HG02798 (cell line): ENCODE measurements around the gene ZDHHC8.

Experiments
- ATAC-seq: cut with Tn5 transposase; IDR thresholded peaks from one replicate; pipeline ENCODE4 v1.9.1; 2021; ENCODE audit warnings: mild to moderate bottlenecking; ENCODE audit not compliant: unreplicated experiment, poor library complexity

Gene ZDHHC8

DNA sequence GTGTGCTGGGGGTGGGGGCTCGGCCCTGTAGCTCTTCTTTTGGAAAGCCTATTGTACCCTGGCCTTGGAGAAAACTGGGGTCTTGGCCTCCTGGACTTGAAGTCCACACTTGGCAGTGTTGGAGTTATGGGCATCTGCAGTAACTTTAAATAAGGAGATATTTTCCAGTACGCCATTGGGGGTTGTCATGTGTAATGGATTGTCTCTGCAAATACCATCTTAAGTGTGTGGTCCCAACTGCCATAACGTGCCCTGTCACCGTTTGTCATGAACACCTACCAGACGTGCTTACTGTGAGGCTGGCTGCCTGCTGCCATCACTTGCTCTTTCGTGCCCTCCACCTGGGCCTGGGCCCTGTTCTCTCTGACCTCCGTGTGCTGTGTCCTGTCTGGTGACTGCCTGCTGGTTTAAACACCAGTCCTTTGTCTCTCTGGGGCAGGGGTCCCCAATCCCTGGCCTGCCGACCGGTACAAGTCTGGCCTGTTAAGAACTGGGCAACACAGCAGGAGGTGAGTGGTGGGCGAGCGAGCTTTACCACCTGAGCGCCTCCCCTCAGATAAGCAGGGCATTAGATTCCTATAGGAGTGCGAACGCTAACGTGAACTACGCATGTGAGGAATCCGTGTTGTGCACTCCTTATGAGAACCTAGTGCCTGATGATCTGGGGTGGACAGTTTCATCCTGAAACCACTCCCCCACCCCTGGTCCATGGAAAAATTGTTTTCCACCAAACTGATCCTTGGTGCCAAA lies 3.6 kb upstream of the ZDHHC8 start:
- ATAC-seq = no peak

DNA sequence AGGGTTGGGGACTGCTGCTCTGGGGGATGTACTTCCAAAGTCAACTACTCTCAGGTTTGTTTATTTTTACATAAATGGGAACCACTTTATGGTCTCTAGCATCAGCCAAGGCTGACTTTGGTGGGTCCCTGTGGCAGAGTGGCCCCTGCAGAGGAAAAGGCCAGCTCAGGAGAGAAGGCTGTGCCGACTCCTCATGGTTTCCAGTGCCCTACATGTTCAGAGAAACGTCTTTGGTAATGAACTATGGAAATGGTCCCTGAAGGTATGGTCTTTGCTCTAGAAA lies 3.0 kb upstream of the ZDHHC8 start:
- no peak for ATAC-seq

DNA sequence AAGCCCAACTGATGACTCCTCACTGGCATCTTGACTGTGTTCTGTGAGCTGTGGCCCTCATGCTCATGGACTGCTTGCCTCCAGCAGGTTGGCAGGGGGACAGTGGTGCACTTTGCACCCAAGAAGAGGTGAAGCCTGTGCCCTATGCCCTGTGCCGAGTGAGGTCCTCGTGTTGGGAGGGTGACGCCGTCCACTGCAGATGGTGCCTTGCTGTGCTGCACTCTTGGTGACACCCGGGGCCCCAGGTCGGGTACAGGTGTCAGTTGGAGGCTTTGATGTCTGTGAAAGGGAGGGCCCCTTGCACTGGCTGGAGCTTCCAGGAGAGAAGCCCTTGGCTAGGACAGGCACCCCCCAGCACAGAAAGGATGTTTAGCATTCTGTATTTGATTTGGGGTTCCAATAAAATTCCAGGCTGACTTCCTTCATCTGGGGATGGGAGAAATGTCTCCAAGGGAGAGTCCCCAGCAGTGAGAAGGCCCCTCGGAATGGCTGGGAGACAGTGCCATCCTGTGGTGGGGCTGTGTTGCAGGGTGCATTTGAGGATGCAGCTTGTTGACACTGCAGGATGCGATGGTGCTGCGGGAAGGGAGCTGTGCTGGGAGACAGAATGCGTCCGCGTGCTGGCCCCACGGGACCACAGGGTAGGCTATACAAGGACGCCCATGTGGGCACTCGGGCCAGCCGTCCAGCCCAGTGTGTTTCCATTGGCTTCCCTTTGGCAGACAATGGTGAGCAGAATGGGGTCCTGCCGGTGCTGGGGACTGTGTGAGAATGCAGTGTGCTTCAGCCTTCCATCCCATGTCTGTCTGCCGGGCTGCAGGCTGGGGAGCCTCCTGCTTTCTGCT lies 2.5 kb upstream of the ZDHHC8 start:
- ATAC-seq = no peak

DNA sequence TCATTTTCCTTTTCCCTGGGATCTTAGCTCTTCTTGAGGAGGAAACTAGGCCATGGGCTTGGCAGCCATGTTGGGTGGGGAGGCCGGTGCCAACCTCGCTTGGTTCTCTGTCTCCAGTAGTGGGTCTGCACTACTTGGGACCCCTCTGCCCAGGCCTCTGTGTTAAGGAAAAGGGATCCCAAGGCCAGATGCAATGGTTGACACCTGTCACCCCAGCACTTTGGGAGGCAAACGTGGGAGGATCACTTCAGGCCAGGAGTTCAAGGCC lies 1.9 kb upstream of the ZDHHC8 start:
- ATAC-seq = no peak

DNA sequence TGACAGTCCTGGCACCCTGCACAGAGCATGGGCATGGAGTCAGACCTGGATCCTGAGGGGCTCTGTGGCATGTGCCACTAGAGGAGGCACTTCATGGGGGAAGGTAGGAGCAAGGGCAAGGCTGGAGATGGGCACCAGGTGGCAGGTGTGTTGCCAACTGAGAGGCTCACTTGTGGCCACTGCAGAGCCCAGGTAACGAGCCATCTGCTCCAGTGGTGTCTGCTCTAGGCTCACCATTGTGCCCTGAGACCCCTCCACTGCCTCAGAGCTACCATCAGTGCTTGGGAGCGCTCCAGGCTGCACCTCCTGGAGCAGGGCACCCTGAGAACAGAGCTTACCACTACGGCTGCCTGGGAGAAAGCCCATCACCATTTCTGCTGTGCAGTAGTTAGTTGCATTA lies 1.3 kb upstream of the ZDHHC8 start:
- no peak for ATAC-seq

DNA sequence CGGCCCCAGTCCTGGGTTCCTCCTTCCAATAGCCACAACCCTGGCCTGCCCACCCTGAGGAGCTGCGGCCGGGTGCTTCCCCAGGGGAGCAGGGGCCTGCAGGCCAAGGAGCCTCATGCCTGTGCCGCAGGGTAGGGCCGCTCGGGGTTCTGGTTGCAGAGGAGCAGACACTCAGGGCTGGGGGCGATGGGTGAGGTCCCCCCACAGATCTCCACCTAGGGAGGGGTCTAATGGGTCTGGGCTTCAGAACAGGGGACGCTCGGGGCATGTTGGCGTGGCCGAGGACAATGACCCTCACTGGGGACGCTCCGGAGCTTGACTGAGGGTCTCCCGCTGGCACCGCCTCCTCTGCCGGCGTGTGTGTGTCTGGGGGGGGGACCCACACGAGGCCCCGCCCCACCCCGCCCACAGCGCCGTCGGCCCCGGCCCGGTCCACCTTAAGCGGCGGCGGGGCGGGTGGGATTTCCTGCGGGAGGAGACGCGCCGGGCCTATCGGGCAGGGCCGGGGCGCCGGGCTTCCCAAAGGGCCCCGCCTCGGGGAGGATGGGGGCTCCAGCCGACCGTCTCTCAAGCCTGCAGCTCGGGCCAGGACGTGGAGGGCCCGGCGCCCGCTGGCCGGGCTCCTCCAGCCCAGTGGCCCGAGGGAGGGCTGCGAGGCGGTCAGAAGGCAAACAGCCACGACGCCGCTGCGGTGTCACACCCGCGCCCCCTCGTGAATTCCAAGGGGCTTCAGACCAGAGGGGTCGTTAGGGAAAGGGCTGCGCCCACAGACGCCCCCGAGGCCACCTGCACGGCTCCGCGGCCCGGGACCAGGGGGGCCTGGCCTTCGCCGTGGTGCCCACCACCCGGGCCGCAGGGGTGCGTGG lies 640 bp upstream of the ZDHHC8 start:
- peak; percentile 67 for ATAC-seq

DNA sequence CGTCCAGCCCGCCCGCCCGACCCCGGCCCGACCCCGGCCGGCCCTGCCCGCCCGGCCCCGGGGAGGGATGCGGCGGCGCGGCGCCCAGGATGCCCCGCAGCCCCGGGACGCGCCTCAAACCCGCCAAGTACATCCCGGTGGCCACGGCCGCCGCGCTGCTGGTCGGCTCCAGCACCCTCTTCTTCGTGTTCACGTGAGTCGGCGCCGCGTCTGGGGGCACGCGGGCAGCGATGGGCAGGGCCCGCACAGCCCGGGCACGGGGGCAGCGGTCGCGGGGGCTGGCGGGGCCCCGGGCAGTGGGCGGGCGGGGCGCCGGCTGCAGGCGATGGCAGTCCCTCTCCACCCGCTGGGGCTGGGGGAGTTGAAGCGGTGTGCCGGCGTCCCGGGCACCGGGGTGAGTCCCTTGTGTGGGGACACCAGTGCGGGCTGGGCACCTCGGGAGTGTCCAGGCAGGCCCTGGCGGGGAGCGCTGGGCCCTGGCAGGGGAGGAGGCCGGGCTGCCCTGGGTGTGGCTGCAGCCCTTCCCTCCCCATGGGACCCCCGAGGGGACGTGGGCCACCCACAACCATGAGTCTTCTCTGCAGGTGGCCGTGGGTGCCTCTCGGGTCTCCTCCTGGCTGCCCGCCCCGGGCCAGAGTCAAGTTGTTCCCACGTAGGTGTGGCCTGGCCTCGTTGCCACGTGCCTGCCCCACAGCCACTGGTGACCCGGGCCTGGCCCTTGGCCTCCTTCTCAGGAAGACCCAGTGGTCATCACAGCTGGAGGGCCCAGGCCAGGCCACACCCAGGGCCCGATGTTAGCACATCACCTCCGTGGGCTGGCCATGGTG lies 468 bp downstream of the ZDHHC8 start:
- peak; percentile 8 for ATAC-seq

DNA sequence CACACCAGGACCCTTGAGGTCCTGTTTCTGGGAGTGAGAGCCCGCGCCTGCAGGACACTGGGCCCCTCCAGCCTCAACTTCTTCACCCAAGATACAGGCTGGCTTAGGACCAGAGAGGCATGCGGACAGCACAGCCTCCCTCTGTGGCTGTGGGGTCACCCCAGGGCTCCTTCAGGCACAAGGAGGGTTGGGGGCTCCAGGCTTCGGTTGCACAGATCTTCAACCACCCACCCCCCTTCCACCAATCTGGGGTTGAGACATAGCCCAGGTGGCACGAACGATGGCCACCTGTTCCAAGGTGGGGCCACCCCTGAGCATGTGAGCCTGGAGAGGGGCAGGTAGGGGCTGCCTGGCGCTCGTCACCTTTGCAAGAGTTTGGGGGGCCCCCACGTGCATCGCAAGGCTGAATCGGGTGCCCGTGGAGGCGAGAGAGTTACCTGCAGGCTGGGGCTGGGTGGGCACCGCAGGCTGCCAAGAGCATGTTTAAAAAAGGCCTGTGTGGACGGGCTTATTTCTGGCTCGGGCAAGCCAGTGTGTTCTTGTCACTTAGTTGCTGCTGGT lies 1.2 kb downstream of the ZDHHC8 start:
- no peak for ATAC-seq

DNA sequence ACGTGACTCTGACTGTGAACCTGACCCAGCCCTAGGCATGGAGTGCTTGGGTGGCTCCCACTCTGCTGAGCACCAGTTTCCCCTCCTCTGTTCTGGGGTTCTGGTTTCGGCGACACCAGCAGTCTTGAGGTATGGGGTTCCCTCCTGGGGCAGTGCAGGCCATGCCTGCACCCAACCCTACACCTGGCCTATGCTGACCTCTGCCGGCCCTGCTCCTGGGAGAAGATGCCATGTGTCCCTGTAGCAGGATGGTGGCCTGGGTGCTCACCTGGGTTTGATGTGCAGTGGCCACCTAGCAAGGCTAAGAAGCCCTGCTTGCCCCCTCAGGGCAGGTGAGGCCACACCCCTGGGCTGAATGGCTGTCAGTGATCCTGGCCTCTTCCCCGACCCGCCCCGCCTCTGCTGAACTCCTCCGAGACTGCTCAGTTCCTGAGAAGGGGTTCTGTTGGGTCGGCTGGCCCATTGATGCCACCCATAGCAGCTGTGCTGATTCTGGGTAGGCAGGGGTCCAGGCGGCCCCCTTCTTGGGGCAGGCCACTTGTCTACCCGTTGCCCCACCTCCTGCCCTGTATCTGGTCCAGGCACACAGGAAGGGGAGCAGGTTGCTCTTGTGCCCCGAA lies 2.4 kb downstream of the ZDHHC8 start:
- no peak for ATAC-seq

DNA sequence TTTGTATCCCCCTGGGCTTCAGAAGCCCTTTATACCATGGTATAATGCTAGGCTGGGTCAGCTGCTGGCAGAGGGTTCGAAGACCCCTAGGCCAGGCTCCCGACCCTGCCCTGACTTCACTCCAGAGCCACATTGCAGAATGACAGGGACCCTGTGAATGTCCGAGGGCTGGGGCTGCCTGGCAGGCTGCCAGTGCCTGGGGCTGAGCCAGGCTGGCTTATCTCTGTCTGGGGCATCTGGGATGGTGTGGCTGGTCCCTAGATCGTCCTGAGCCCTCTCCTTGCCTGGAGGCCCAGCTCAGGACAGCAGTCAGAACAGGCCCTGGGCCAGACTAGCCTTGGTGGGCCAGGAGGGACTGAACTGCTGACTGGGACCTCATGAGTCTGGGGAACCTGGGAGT lies 3.7 kb downstream of the ZDHHC8 start:
- no peak for ATAC-seq

DNA sequence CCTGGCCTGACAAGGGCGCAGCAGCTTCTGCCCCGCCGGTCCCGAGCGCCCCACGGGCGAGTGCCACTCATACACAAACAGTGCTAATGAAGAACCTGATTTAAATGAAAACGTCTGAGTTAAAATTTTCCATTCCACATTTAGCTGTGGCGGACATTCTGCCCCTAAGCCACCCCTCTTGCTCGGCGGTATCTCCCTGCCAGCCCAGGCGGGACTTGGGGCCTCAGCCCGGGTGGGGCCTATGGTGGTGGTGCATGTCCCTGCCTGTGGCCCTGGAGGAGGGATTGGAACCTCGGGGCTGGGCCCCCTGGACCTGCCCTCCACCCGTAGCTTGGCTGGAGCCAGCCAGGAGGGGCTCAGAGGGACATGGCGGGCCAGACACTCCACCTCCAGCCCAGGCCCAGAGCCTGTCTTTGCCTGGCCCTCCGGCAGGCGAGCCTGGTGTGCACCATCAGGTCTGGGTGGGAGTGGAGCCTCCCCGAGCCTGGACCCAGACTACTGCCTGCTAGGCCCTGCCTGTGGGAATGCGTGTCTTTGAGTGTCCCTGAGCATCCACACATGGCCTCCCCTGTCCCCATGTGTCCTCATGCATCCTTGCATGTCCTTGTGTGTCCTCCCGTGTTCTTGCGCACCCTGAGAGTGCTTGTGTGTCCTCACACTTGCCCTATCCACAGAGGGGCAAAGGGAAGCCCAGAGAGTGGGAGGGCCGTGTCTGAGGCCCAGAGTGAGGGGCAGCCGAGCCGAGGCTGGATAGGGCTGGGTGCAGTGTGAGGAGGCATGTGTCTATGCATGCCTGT lies 4.4 kb downstream of the ZDHHC8 start:
- no peak for ATAC-seq

DNA sequence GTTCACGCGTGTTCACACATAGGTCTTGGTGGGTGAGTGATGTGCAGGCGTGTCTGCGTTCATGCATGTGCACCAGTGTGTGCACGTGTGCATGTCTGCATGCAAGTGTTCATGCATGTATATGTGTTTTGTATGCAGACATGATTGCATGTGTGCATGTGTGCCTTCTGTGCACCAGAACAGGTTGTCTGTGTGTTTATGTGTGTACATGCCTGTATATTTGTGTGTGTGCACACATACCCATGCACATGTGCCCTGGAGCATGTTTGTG lies 4.9 kb downstream of the ZDHHC8 start:
- no peak for ATAC-seq

DNA sequence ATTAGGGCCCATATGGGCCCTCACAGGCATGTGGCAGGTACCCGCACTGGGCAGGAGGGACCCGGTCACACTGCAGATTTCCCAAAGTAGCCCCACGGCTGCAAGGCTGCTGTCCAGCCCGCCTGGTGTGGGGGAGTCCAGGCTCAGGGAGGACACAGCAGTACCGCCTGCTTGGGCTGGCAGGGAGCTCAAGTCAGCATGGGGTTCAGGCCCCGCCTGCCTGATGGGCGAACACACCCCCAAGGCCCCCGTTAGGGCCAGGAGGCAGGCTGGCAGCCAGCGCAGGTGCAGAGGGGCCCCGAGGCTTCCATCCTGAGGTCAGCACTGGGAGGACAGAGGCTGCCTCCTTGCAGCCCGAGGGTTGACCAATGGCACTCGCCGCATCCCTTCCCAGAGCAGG lies 5.5 kb downstream of the ZDHHC8 start:
- no peak for ATAC-seq

DNA sequence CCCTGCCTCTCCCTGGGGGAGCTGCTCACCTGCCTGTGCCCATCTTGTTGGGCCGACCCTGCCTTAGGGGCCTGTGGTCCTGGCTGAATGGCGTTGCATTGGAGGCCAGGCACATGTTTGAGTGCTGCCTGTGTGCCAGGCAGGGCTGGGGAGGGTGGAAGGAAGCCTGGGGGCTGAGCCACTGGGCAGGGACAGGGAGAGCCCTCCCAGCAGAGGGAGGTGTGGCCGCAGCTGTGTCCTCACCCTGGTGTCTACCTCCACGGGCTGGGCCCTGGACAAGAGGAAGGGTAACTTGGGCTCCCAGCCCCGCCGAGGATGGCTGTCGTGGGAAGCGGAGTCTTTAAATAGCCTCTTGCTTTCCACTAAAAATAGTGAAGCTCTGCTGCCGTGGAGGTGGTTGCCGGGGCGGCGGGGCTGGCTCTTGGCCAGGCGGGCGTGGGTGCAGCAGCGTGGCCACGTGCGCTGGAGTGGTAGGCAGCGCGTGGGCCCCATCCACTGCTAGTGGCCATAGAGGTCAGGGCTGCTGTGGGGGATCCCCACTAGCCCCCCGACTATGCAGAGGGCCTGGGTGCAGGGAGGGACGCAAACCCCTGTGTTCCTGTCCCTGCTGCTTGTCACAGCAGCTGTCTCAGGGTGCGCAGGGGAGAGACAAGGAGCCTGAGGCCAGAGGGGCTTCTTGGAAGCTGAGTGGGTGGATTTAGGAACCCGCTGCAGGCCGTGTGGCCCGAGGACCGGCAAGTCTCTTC lies 6.2 kb downstream of the ZDHHC8 start:
- no peak for ATAC-seq

DNA sequence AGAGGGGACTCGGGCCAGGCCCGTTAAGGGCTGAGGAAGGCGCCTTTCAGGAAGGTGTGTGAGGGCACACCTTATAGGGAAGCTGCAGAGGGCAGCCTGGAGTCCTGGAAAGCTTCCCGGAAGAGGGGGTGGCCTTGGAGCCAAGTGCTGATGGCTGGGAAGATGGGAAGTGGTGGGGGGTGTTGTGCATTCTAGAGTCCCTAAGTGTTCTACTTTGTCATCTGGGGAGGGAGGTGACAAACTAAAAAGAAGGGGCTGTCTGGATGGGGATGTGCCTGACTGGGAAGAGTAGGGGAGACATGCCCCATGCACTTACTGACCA lies 6.8 kb downstream of the ZDHHC8 start:
- no peak for ATAC-seq

DNA sequence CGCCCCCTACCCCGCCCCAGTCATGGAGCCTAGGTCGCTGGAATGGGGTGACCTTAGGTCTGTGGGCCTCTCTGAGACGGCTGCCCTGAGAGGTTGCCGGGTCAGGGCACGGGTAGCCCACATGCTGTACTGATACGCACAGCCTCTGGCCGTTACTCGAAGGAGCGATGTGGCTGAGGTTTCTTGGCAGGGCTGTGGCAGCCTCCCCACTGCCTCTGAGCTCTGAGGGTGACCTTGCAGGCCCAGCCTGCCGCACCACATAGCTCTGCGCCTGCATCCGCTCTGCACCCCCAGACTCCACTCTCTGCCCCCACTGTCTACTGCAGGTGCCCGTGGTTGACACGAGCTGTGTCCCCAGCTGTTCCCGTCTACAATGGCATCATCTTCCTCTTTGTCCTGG lies 7.3 kb downstream of the ZDHHC8 start:
- ATAC-seq = no peak

DNA sequence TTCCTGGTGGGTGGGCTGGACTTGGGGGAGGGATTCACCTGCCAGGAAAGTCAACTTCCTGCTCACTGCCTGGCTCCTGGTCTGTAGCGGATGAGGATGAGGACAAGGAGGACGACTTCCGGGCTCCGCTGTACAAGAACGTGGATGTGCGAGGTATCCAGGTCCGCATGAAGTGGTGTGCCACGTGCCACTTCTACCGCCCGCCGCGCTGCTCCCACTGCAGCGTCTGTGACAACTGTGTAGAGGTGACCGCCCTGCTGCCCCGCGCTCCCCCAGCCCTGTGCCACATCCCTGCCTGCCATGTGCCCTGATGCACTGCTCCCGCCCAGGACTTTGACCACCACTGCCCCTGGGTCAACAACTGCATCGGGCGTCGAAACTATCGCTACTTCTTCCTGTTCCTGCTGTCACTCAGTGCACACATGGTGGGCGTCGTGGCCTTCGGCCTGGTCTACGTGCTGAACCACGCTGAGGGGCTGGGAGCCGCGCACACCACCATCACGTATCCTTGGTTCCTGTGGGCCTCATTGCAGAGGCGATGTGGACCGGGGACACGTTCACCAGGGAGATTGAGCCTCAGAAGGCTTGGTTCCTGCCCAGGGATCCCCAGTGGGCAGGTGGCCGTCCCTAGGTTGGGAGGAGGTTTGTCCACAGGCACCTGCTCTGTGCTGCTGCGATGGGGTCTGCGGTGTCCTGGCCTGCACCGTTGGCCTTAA lies 7.9 kb downstream of the ZDHHC8 start:
- no peak for ATAC-seq

DNA sequence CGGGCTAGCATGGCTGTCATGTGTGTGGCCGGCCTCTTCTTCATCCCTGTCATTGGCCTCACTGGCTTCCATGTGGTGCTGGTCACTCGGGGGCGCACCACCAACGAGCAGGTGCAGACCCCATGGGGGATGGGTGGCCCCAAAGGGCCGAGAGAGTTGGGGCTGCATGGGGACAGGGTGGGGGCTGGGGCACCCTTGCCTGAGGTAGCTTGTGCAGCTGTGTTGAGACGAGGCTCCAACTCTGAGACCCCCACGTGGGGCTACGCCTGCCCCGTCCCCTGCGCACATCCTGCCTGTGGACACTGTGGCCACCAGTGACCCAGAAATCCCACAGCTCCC lies 8.5 kb downstream of the ZDHHC8 start:
- ATAC-seq = no peak
